ENCODE results near the gene CDRT4. TPM values are rescaled to one million over a fixed set of nuclear protein-coding genes. Genes with fewer than 3 reads are reported as not detected.

Gene CDRT4
- polyA plus RNA-seq, 4 donors: 5.1 to 24.3 (median 6.1) TPM

DNA sequence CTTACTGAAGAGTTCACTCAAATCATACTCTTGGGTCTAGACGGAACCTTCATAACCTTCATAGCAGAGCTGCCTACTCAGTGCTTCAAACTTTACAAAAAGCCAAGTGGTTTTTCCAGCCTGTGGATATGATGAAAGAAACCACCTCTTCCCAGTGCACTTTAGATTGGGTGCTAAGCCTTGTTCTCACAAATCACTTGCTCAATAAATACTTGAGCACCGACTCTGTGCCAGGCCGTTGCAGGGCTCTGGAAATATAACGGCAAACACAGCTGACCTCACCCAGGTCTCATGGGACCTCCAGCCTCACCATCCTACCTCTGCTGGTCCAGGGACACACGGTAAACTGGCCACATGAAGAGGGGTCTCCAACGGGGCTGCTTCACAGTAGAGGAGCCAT is 35.7 kb downstream of the CDRT4 start:
- Histone ChIP-seq H3K4me3 (ENCODE audit: low read depth in 1 of 3, low read length in 3 of 3) (no peak overlapping the region), H3K4me1 (ENCODE audit: control insufficient read depth in 3 of 3, insufficient read depth in 2 of 3, low read depth in 1 of 3, low read length in 2 of 3) (peaks cover 7 to 49% (median 7%) of the 10 kb centered on the region in 3 donors), H3K27ac (ENCODE audit: low read depth in 1 of 3, low read length in 2 of 3) (peak overlapping the region in 2 of 3 donors; percentile 42 to 81), H3K9me3 (ENCODE audit: control insufficient read depth in 2 of 2, insufficient read depth in 1 of 2, low read depth in 1 of 2, low read length in 1 of 2) (peaks cover 0 to 2% of the 10 kb centered on the region in 2 donors), H3K36me3 (ENCODE audit: control insufficient read depth in 3 of 3, insufficient read depth in 2 of 3, low read depth in 1 of 3, low read length in 3 of 3) (peaks cover 0 to 3% (median 0%) of the 10 kb centered on the region in 3 donors), H3K27me3 (ENCODE audit: control insufficient read depth in 3 of 3, insufficient read depth in 3 of 3, low read length in 3 of 3) (no peaks in the 10 kb centered on the region)
- 89 to 95% (median 91%) methylated on average over 6 of the region's 6 CpGs for WGBS, 3 donors
- DNase-seq (no peak), FAIRE-seq (no peak)

- FAIRE-seq: no peak
- Histone ChIP-seq H3K36me3 (ENCODE audit: control insufficient read depth in 3 of 3, insufficient read depth in 2 of 3, low read depth in 1 of 3, low read length in 3 of 3) (peaks cover 0 to 3% (median 0%) of the 10 kb centered on the region in 3 donors), H3K27me3 (ENCODE audit: control insufficient read depth in 3 of 3, insufficient read depth in 3 of 3, low read length in 3 of 3) (no peaks in the 10 kb centered on the region), H3K27ac (ENCODE audit: low read depth in 1 of 3, low read length in 2 of 3) (peak overlapping the region in 1 of 3 donors; percentile 26), H3K4me3 (ENCODE audit: low read depth in 1 of 3, low read length in 3 of 3) (no peak overlapping the region), H3K4me1 (ENCODE audit: control insufficient read depth in 3 of 3, insufficient read depth in 2 of 3, low read depth in 1 of 3, low read length in 2 of 3) (peaks cover 3 to 43% (median 4%) of the 10 kb centered on the region in 3 donors), H3K9me3 (ENCODE audit: control insufficient read depth in 2 of 2, insufficient read depth in 1 of 2, low read depth in 1 of 2, low read length in 1 of 2) (peaks cover 0 to 5% of the 10 kb centered on the region in 2 donors)
- peak in 1 of 2 donors; percentile 16 for DNase-seq
- 83 to 95% (median 88%) methylated on average over 11 of the region's 11 CpGs for WGBS, 3 donors
Measured at GRCh38 chr17:15431196-15431595, 36.2 kb downstream of the CDRT4 start.

DNA sequence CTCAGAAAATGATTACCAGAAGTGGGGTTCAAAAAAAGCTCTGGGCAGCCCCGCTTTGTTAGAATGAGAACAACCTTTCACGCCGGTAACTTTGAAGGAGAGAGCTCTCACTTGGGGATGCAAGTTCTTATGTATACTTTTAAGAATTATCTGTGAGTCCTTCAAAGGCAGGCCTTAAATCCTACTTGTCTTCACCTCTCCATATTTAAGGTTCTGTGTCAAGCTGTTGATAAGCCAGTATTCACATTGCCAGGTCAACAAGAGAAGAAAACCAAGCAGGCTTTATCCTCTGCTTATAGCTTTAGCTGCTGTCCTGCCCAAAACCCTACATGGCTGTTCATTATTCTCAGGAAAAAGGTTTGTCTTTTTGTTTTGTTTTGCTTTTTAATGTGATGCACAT is 42.9 kb downstream of the CDRT4 start:
- H3K9me3 ChIP-seq (ENCODE audit: control insufficient read depth in 2 of 2, insufficient read depth in 1 of 2, low read depth in 1 of 2, low read length in 1 of 2): peaks cover 0 to 5% of the 10 kb centered on the region in 2 donors
- H3K36me3 ChIP-seq (ENCODE audit: control insufficient read depth in 3 of 3, insufficient read depth in 2 of 3, low read depth in 1 of 3, low read length in 3 of 3): no peaks in the 10 kb centered on the region
- H3K27ac ChIP-seq (ENCODE audit: low read depth in 1 of 3, low read length in 2 of 3): no peak overlapping the region
- no peaks in the 10 kb centered on the region for H3K4me1 ChIP-seq (ENCODE audit: control insufficient read depth in 3 of 3, insufficient read depth in 2 of 3, low read depth in 1 of 3, low read length in 2 of 3)
- FAIRE-seq (no peak), DNase-seq (no peak)
- H3K27me3 ChIP-seq (ENCODE audit: control insufficient read depth in 3 of 3, insufficient read depth in 3 of 3, low read length in 3 of 3): no peaks in the 10 kb centered on the region
- H3K4me3 ChIP-seq (ENCODE audit: low read depth in 1 of 3, low read length in 3 of 3): no peak overlapping the region
- 96 to 99% (median 97%) methylated on average over 3 of the region's 3 CpGs for WGBS, 3 donors

DNA sequence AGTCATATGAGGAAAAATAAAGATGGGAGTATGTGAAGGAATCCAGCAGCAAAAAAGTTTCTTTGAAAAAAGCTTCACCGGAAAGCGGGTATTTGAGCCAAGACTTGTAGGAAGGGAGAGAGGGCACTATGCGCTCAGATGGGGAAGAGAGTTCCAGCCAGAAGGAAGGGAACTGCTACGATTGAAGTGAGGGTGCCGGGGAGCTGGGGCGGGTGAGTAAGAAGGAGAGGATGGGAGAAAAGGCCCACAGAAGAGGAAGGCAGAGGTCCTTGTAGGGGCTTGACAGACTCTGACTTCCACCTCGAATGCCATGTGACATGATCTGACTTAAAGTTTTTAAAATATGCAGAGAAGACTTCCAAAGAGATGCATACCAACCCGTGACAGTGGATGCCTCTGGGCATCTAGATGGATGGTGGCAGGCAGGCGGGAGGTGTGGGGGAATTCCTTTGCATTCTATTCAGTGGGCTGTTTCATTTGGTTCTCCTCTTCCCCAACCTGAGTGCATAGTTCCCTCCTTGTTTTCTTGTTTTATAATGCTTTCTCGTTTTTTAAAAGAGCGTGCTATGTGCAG is 44.9 kb downstream of the CDRT4 start:
- H3K27ac ChIP-seq (ENCODE audit: low read depth in 1 of 3, low read length in 2 of 3): no peak overlapping the region
- no peak for FAIRE-seq
- no peaks in the 10 kb centered on the region for H3K4me1 ChIP-seq (ENCODE audit: control insufficient read depth in 3 of 3, insufficient read depth in 2 of 3, low read depth in 1 of 3, low read length in 2 of 3)
- H3K9me3 ChIP-seq (ENCODE audit: control insufficient read depth in 2 of 2, insufficient read depth in 1 of 2, low read depth in 1 of 2, low read length in 1 of 2): peaks cover 0 to 5% of the 10 kb centered on the region in 2 donors
- H3K36me3 ChIP-seq (ENCODE audit: control insufficient read depth in 3 of 3, insufficient read depth in 2 of 3, low read depth in 1 of 3, low read length in 3 of 3): no peaks in the 10 kb centered on the region
- H3K4me3 ChIP-seq (ENCODE audit: low read depth in 1 of 3, low read length in 3 of 3): no peak overlapping the region
- WGBS, 3 donors: 89 to 96% (median 91%) methylated on average over 11 of the region's 11 CpGs
- no peaks in the 10 kb centered on the region for H3K27me3 ChIP-seq (ENCODE audit: control insufficient read depth in 3 of 3, insufficient read depth in 3 of 3, low read length in 3 of 3)
- DNase-seq: no peak

DNA sequence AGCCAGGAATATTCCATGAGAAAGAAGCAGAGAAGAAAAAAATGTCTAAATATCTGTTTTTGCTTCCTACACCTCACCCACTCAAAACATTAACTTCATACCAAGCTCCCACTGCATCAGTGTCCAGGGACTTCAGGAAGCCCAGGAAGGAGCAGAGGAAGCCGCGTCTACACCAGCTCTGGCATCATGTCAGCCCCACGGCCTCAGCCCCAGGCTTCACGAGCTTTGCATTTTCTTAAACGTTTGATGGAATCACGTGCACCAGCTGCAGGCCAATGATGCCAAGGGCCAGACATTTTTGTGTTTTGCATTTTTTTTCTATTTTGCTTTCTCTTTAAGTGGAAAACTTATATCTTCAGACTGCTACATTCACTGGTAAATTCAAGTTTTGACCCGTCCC is 48.6 kb downstream of the CDRT4 start:
- no peak for DNase-seq
- no peak for FAIRE-seq
- WGBS, 3 donors: 77 to 92% (median 87%) methylated on average over 7 of the region's 7 CpGs
- no peaks in the 10 kb centered on the region for H3K4me1 ChIP-seq (ENCODE audit: control insufficient read depth in 3 of 3, insufficient read depth in 2 of 3, low read depth in 1 of 3, low read length in 2 of 3)
- H3K27ac ChIP-seq (ENCODE audit: low read depth in 1 of 3, low read length in 2 of 3): no peak overlapping the region
- no peaks in the 10 kb centered on the region for H3K36me3 ChIP-seq (ENCODE audit: control insufficient read depth in 3 of 3, insufficient read depth in 2 of 3, low read depth in 1 of 3, low read length in 3 of 3)
- no peaks in the 10 kb centered on the region for H3K27me3 ChIP-seq (ENCODE audit: control insufficient read depth in 3 of 3, insufficient read depth in 3 of 3, low read length in 3 of 3)
- no peak overlapping the region for H3K4me3 ChIP-seq (ENCODE audit: low read depth in 1 of 3, low read length in 3 of 3)
- no peaks in the 10 kb centered on the region for H3K9me3 ChIP-seq (ENCODE audit: control insufficient read depth in 2 of 2, insufficient read depth in 1 of 2, low read depth in 1 of 2, low read length in 1 of 2)

GRCh38 chr17:15414532-15415306 is 52.7 kb downstream of the CDRT4 start:
- no peak overlapping the region for H3K4me3 ChIP-seq (ENCODE audit: low read depth in 1 of 3, low read length in 3 of 3)
- peaks cover 0 to 3% (median 0%) of the 10 kb centered on the region in 3 donors for H3K36me3 ChIP-seq (ENCODE audit: control insufficient read depth in 3 of 3, insufficient read depth in 2 of 3, low read depth in 1 of 3, low read length in 3 of 3)
- FAIRE-seq (no peak), DNase-seq (no peak)
- WGBS, 3 donors: 84 to 91% (median 88%) methylated on average over 14 of the region's 14 CpGs
- peaks cover 0 to 3% of the 10 kb centered on the region in 2 donors for H3K9me3 ChIP-seq (ENCODE audit: control insufficient read depth in 2 of 2, insufficient read depth in 1 of 2, low read depth in 1 of 2, low read length in 1 of 2)
- peaks cover 0 to 8% (median 0%) of the 10 kb centered on the region in 3 donors for H3K4me1 ChIP-seq (ENCODE audit: control insufficient read depth in 3 of 3, insufficient read depth in 2 of 3, low read depth in 1 of 3, low read length in 2 of 3)
- H3K27ac ChIP-seq (ENCODE audit: low read depth in 1 of 3, low read length in 2 of 3): no peak overlapping the region
- no peaks in the 10 kb centered on the region for H3K27me3 ChIP-seq (ENCODE audit: control insufficient read depth in 3 of 3, insufficient read depth in 3 of 3, low read length in 3 of 3)

DNA sequence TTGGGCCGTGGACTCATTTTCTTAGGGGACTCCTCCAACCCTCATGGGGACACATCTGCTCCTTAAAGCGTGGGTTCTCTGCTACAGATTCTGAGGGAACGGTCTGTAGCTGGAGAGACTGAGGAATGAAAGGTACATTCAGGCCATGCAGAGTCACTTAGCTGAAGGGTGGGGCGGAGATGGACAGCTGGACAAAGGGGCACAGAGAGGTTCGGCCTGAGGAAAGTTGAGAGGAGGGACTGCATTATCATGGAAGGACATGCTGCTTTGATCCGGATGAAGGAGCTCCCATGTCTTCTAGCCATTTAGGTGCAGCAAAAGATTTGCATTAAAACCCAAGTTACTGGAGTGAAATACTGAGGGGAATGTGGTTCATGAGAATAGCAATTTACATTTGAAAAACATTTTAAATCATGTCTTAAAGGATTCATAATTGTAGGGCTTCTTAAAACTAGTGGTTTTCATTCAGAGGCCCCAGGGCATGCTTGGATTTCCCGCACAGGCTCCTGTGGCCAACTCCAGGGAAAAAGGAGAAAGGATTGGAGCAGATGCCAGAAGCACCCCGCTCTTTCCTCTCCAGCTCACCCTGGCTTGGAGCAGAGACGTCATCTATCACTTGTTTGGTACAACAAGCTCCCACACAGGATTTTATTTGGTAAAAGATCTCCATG is 54.2 kb downstream of the CDRT4 start:
- no peak for FAIRE-seq

DNA sequence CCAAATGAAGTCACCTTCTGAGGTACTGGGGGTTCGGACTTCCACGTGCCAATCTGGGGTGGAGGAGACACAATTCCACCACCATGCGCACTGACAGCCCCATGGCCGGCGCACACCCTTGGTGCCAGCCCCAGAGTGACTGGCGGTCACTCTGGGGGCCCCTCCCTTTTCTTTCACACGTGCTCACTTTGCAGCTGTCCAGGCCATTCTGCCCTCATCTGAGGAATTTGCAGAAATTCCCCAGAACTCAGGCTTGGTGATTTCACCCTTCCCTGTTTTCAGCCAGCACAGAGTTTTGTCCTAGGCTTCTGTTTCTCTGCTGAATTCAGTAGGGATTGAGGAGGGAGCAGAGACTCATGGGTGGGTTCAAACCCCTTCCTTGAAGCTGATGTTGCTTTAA is 54.8 kb downstream of the CDRT4 start:
- Histone ChIP-seq H3K9me3 (ENCODE audit: control insufficient read depth in 2 of 2, insufficient read depth in 1 of 2, low read depth in 1 of 2, low read length in 1 of 2) (peaks cover 0 to 3% of the 10 kb centered on the region in 2 donors), H3K27me3 (ENCODE audit: control insufficient read depth in 3 of 3, insufficient read depth in 3 of 3, low read length in 3 of 3) (no peaks in the 10 kb centered on the region), H3K27ac (ENCODE audit: low read depth in 1 of 3, low read length in 2 of 3) (peak overlapping the region in 1 of 3 donors; percentile 76), H3K36me3 (ENCODE audit: control insufficient read depth in 3 of 3, insufficient read depth in 2 of 3, low read depth in 1 of 3, low read length in 3 of 3) (peaks cover 0 to 3% (median 0%) of the 10 kb centered on the region in 3 donors), H3K4me3 (ENCODE audit: low read depth in 1 of 3, low read length in 3 of 3) (no peak overlapping the region), H3K4me1 (ENCODE audit: control insufficient read depth in 3 of 3, insufficient read depth in 2 of 3, low read depth in 1 of 3, low read length in 2 of 3) (peaks cover 0 to 8% (median 0%) of the 10 kb centered on the region in 3 donors)
- DNase-seq (no peak), FAIRE-seq (no peak)
- WGBS, 3 donors: 88 to 91% (median 90%) methylated on average over 7 of the region's 7 CpGs

More for the DNA sequence above, 54.2 kb downstream of the CDRT4 start:
- WGBS, 3 donors: 90 to 91% (median 90%) methylated on average over 9 of the region's 9 CpGs
- H3K4me3 ChIP-seq (ENCODE audit: low read depth in 1 of 3, low read length in 3 of 3): no peak overlapping the region
- no peaks in the 10 kb centered on the region for H3K27me3 ChIP-seq (ENCODE audit: control insufficient read depth in 3 of 3, insufficient read depth in 3 of 3, low read length in 3 of 3)
- no peak overlapping the region for H3K27ac ChIP-seq (ENCODE audit: low read depth in 1 of 3, low read length in 2 of 3)
- DNase-seq: no peak
- peaks cover 0 to 3% (median 0%) of the 10 kb centered on the region in 3 donors for H3K36me3 ChIP-seq (ENCODE audit: control insufficient read depth in 3 of 3, insufficient read depth in 2 of 3, low read depth in 1 of 3, low read length in 3 of 3)
- H3K9me3 ChIP-seq (ENCODE audit: control insufficient read depth in 2 of 2, insufficient read depth in 1 of 2, low read depth in 1 of 2, low read length in 1 of 2): peaks cover 0 to 3% of the 10 kb centered on the region in 2 donors
- H3K4me1 ChIP-seq (ENCODE audit: control insufficient read depth in 3 of 3, insufficient read depth in 2 of 3, low read depth in 1 of 3, low read length in 2 of 3): peaks cover 0 to 8% (median 0%) of the 10 kb centered on the region in 3 donors

Measured in small intestine (tissue), 7 donors.